ENCODE data around the gene ATAD3C. TPM values are rescaled to one million over a fixed set of nuclear protein-coding genes. Genes with fewer than 3 reads are reported as not detected.
A peak's percentile ranks its signal among the peaks of the same experiment; 100 is the strongest.
"Not testable (repeated sequence)": the region's sequence is repeated elsewhere in the genome, so short reads cannot be mapped to it uniquely, and the experiment has no call there.

Gene ATAD3C
- total RNA-seq, 1 experiment from 2014 or later: not detected

GRCh38 chr1:1455366-1455884 lies 5.9 kb downstream of the ATAD3C start:
- Histone ChIP-seq H3K27me3 (replicated peaks) (peaks cover 5% of the 10 kb centered on the region; the same call in 1 of the 2 replicates), H3K4me1 (replicated peaks) (no peaks in the 10 kb centered on the region), H3K4me3 (no peak overlapping the region), H3K27ac (no peak overlapping the region), H3K9me3 (replicated peaks) (no peaks in the 10 kb centered on the region), H3K36me3 (no peaks in the 10 kb centered on the region)
- no peak for DNase-seq (ENCODE audit: low read depth in 1 of 2, low spot score in 2 of 2)

GRCh38 chr1:1455934-1456333 lies 6.4 kb downstream of the ATAD3C start:
- H3K36me3 ChIP-seq; H3K9me3 ChIP-seq (replicated peaks); DNase-seq (ENCODE audit: low read depth in 1 of 2, low spot score in 2 of 2); H3K27me3 ChIP-seq (replicated peaks); H3K4me3 ChIP-seq; H3K4me1 ChIP-seq (replicated peaks); H3K27ac ChIP-seq: not testable (repeated sequence)

- not testable (repeated sequence) for H3K36me3 ChIP-seq; H3K9me3 ChIP-seq (replicated peaks); H3K27me3 ChIP-seq (replicated peaks); H3K4me3 ChIP-seq; DNase-seq (ENCODE audit: low read depth in 1 of 2, low spot score in 2 of 2); H3K4me1 ChIP-seq (replicated peaks); H3K27ac ChIP-seq
Measured at GRCh38 chr1:1456683-1457255, 7.3 kb downstream of the ATAD3C start.

- H3K4me3 ChIP-seq; H3K4me1 ChIP-seq (replicated peaks); DNase-seq (ENCODE audit: low read depth in 1 of 2, low spot score in 2 of 2); H3K36me3 ChIP-seq; H3K27ac ChIP-seq; H3K27me3 ChIP-seq (replicated peaks); H3K9me3 ChIP-seq (replicated peaks): not testable (repeated sequence)
Measured at GRCh38 chr1:1459156-1459555, 9.7 kb downstream of the ATAD3C start.

GRCh38 chr1:1459711-1460110 lies 10.2 kb downstream of the ATAD3C start:
- not testable (repeated sequence) for H3K27ac ChIP-seq; H3K36me3 ChIP-seq; H3K9me3 ChIP-seq (replicated peaks); H3K4me3 ChIP-seq; H3K4me1 ChIP-seq (replicated peaks); DNase-seq (ENCODE audit: low read depth in 1 of 2, low spot score in 2 of 2)
- H3K27me3 ChIP-seq (replicated peaks): peaks cover 12% of the 10 kb centered on the region; the same call in 1 of the 2 replicates

GRCh38 chr1:1460540-1461130 lies 11.1 kb downstream of the ATAD3C start:
- Histone ChIP-seq H3K27me3 (replicated peaks) (peaks cover 14% of the 10 kb centered on the region; the same call in 1 of the 2 replicates), H3K4me3 (no peak overlapping the region), H3K4me1 (replicated peaks) (no peaks in the 10 kb centered on the region), H3K9me3 (replicated peaks) (no peaks in the 10 kb centered on the region), H3K36me3 (no peaks in the 10 kb centered on the region), H3K27ac (no peak overlapping the region)
- no peak for DNase-seq (ENCODE audit: low read depth in 1 of 2, low spot score in 2 of 2)

GRCh38 chr1:1461721-1462317 lies 12.3 kb downstream of the ATAD3C start:
- no peaks in the 10 kb centered on the region for H3K9me3 ChIP-seq (replicated peaks)
- no peak overlapping the region for H3K27ac ChIP-seq
- H3K4me1 ChIP-seq (replicated peaks): no peaks in the 10 kb centered on the region
- H3K36me3 ChIP-seq: no peaks in the 10 kb centered on the region
- DNase-seq (ENCODE audit: low read depth in 1 of 2, low spot score in 2 of 2): no peak
- no peak overlapping the region for H3K4me3 ChIP-seq
- H3K27me3 ChIP-seq (replicated peaks): peaks cover 14% of the 10 kb centered on the region; the same call in 1 of the 2 replicates

- no peak overlapping the region for H3K4me3 ChIP-seq
- H3K9me3 ChIP-seq (replicated peaks): no peaks in the 10 kb centered on the region
- no peaks in the 10 kb centered on the region for H3K36me3 ChIP-seq
- no peaks in the 10 kb centered on the region for H3K4me1 ChIP-seq (replicated peaks)
- no peak for DNase-seq (ENCODE audit: low read depth in 1 of 2, low spot score in 2 of 2)
- H3K27ac ChIP-seq: no peak overlapping the region
- peaks cover 14% of the 10 kb centered on the region; the same call in 1 of the 2 replicates for H3K27me3 ChIP-seq (replicated peaks)
Measured at GRCh38 chr1:1462318-1462966, 13.0 kb downstream of the ATAD3C start.

GRCh38 chr1:1463312-1463711 lies 13.8 kb downstream of the ATAD3C start:
- Histone ChIP-seq H3K36me3 (no peaks in the 10 kb centered on the region), H3K9me3 (replicated peaks) (no peaks in the 10 kb centered on the region), H3K27me3 (replicated peaks) (peaks cover 14% of the 10 kb centered on the region; the same call in 1 of the 2 replicates), H3K4me1 (replicated peaks) (no peaks in the 10 kb centered on the region), H3K27ac (no peak overlapping the region), H3K4me3 (no peak overlapping the region)
- no peak for DNase-seq (ENCODE audit: low read depth in 1 of 2, low spot score in 2 of 2)

GRCh38 chr1:1468196-1468985 lies 18.9 kb downstream of the ATAD3C start:
- peaks cover 12% of the 10 kb centered on the region; the same call in 1 of the 2 replicates for H3K4me1 ChIP-seq (replicated peaks)
- not testable (repeated sequence) for H3K4me3 ChIP-seq; H3K27ac ChIP-seq; H3K27me3 ChIP-seq (replicated peaks); H3K36me3 ChIP-seq; DNase-seq (ENCODE audit: low read depth in 1 of 2, low spot score in 2 of 2); H3K9me3 ChIP-seq (replicated peaks)

GRCh38 chr1:1470626-1471388 lies 21.3 kb downstream of the ATAD3C start:
- DNase-seq (ENCODE audit: low read depth in 1 of 2, low spot score in 2 of 2): no peak
- Histone ChIP-seq H3K4me3 (peak overlapping the region; percentile 56), H3K27me3 (replicated peaks) (no peaks in the 10 kb centered on the region), H3K9me3 (replicated peaks) (no peaks in the 10 kb centered on the region), H3K27ac (peak overlapping the region; percentile 19), H3K4me1 (replicated peaks) (peaks cover 16% of the 10 kb centered on the region; the same call in 1 of the 2 replicates), H3K36me3 (peaks cover 11% of the 10 kb centered on the region)

- Histone ChIP-seq H3K4me1 (replicated peaks) (peaks cover 16% of the 10 kb centered on the region; the same call in 1 of the 2 replicates), H3K27ac (peak within 1 kb of the TSS; percentile 19), H3K27me3 (replicated peaks) (no peaks in the 10 kb centered on the region), H3K36me3 (peaks cover 14% of the 10 kb centered on the region), H3K4me3 (peak within 1 kb of the TSS; percentile 56), H3K9me3 (replicated peaks) (no peaks in the 10 kb centered on the region)
- peak; percentile 86 to 94 for DNase-seq (ENCODE audit: low read depth in 1 of 2, low spot score in 2 of 2)
Measured at GRCh38 chr1:1471389-1472052, 22.0 kb downstream of the ATAD3C start, which contains the start of gene ATAD3B. TSS of gene ATAD3B (plus strand) at chr1:1471765. CDS start at chr1:1471885, 120 bp downstream.

All from SJSA1 (cell line).